ENCODE data around the gene ARSB. TPM values are rescaled to one million over a fixed set of nuclear protein-coding genes. Genes with fewer than 3 reads are reported as not detected.

Gene ARSB
- total RNA-seq, 1 donor from 2014 or later = 19.3 TPM

DNA sequence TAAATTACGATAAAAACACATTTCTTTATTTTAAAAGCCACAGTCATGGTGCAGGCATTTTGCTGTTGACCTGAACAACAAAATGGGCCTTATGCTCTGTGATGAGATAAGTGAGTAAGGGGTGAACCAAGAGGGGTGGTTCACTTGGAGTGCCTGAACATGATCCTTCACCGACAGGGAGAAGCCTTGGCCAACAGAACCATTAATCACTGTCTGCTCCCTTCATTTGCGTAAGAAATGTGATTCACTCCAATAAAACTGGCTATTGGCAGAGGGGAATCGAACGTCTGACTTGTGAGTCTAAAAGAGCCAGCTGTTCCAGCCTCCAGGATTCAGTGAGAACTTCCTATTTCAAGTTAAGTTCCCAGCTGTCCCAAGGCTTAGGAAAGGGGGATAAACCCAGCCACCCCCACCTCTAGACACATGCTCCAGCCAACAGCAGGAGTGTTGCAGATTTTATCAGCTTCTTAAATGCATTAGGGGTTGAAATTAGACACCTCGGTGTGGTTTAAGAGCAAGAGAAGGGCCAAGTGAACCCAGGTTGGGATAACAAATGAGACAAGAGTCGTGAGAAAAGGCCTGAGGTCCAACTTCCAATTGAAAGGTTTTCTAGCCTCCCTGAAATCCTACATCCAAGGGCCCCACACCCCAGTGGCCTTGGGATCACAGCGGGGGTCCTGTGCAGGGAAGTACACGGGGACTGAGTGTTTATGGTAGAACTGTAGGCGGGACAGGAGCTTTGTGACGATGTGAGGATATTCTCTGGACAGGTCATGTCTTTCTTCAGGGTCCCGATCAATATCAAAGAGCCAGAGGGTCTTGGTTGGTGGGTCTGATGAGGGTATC lies 205.1 kb downstream of the ARSB start:
- Mint-ChIP-seq H3K27me3 (ENCODE audit: unreplicated experiment) (no peaks in the 10 kb centered on the region), H3K4me1 (ENCODE audit: unreplicated experiment) (no peaks in the 10 kb centered on the region), H3K36me3 (ENCODE audit: low read depth, unreplicated experiment) (peaks cover 15% of the 10 kb centered on the region), H3K27ac (ENCODE audit: unreplicated experiment) (no peak overlapping the region), H3K9me3 (ENCODE audit: unreplicated experiment) (no peaks in the 10 kb centered on the region), H3K4me3 (ENCODE audit: unreplicated experiment) (no peak overlapping the region)
- TF ChIP-seq, protein P1, sequence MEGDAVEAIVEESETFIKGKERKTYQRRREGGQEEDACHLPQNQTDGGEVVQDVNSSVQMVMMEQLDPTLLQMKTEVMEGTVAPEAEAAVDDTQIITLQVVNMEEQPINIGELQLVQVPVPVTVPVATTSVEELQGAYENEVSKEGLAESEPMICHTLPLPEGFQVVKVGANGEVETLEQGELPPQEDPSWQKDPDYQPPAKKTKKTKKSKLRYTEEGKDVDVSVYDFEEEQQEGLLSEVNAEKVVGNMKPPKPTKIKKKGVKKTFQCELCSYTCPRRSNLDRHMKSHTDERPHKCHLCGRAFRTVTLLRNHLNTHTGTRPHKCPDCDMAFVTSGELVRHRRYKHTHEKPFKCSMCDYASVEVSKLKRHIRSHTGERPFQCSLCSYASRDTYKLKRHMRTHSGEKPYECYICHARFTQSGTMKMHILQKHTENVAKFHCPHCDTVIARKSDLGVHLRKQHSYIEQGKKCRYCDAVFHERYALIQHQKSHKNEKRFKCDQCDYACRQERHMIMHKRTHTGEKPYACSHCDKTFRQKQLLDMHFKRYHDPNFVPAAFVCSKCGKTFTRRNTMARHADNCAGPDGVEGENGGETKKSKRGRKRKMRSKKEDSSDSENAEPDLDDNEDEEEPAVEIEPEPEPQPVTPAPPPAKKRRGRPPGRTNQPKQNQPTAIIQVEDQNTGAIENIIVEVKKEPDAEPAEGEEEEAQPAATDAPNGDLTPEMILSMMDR (IDR thresholded peaks at IDR 0.05; ENCODE audit: unreplicated experiment) = no peak
- no peak for DNase-seq (ENCODE audit: low spot score)

DNA sequence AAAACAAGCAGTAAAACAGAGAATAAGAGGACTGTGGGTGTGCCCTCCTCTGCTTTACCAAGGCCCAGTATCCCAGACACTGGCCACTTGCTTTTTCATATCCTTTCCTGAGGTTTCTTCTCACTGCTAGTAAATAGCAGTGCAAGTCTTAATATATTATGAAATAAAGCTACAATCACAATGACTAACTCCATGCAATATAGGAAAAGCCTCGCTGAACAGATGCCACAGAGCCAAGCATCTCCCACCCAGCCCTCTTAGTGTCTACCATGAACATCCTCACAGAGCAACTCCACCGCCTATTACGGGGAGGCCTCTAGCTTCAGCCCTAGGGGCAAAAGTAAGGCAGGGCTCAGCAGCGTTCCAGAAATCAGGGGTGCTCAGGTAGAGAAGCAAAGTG lies 205.8 kb downstream of the ARSB start:
- Mint-ChIP-seq H3K27ac (ENCODE audit: unreplicated experiment) (no peak overlapping the region), H3K36me3 (ENCODE audit: low read depth, unreplicated experiment) (peaks cover 15% of the 10 kb centered on the region), H3K27me3 (ENCODE audit: unreplicated experiment) (no peaks in the 10 kb centered on the region), H3K9me3 (ENCODE audit: unreplicated experiment) (no peaks in the 10 kb centered on the region), H3K4me1 (ENCODE audit: unreplicated experiment) (no peaks in the 10 kb centered on the region), H3K4me3 (ENCODE audit: unreplicated experiment) (no peak overlapping the region)
- DNase-seq (ENCODE audit: low spot score) = no peak
- TF ChIP-seq, protein P1 (IDR thresholded peaks at IDR 0.05; ENCODE audit: unreplicated experiment) = no peak

DNA sequence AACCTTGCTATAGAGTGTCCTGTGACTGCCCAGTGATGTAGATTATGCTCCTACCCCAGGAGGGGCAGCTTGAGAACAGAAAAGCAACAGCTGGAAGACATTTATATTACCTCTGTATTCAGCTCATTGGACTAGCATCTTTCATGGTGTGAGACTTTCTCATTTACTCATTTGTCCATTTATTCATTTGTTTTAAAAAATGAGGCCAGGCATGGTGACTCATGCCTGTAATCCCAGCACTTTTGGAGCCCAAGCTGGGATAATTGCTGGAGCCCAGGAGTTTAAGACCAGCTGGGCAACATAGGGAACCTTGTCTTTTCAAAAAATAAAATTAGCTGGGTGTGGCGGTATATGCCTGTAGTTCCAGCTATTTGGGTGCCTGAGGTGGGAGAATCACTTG lies 206.6 kb downstream of the ARSB start:
- TF ChIP-seq, protein P1 (IDR thresholded peaks at IDR 0.05; ENCODE audit: unreplicated experiment) = no peak
- H3K27ac Mint-ChIP-seq (ENCODE audit: unreplicated experiment) = no peak overlapping the region
- peaks cover 3% of the 10 kb centered on the region for H3K4me1 Mint-ChIP-seq (ENCODE audit: unreplicated experiment)
- H3K27me3 Mint-ChIP-seq (ENCODE audit: unreplicated experiment) = no peaks in the 10 kb centered on the region
- H3K9me3 Mint-ChIP-seq (ENCODE audit: unreplicated experiment) = no peaks in the 10 kb centered on the region
- no peak for DNase-seq (ENCODE audit: low spot score)
- no peak overlapping the region for H3K4me3 Mint-ChIP-seq (ENCODE audit: unreplicated experiment)
- peaks cover 14% of the 10 kb centered on the region for H3K36me3 Mint-ChIP-seq (ENCODE audit: low read depth, unreplicated experiment)

DNA sequence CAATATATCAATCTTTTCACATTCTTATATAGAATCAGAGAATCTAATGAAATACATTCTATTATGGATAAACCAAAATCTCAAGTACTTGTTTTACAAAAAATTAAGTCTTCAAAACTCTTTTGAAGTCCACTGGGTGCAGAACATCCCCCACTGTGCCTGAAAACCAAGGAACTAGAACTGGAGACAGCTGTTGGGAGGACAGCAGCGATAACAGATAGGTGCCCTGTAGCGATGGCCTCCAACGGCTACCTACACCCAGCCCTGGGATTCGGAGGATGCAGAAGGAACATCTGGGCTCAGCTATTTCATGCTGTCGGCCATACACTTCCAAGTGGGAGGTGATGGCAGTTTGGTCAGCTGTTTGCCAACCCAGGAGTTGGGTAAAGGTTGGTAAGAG lies 207.2 kb downstream of the ARSB start:
- TF ChIP-seq, protein P1 (IDR thresholded peaks at IDR 0.05; ENCODE audit: unreplicated experiment) = no peak
- H3K9me3 Mint-ChIP-seq (ENCODE audit: unreplicated experiment) = no peaks in the 10 kb centered on the region
- peaks cover 5% of the 10 kb centered on the region for H3K4me1 Mint-ChIP-seq (ENCODE audit: unreplicated experiment)
- DNase-seq (ENCODE audit: low spot score) = no peak
- no peaks in the 10 kb centered on the region for H3K27me3 Mint-ChIP-seq (ENCODE audit: unreplicated experiment)
- H3K36me3 Mint-ChIP-seq (ENCODE audit: low read depth, unreplicated experiment) = peaks cover 15% of the 10 kb centered on the region
- no peak overlapping the region for H3K27ac Mint-ChIP-seq (ENCODE audit: unreplicated experiment)
- H3K4me3 Mint-ChIP-seq (ENCODE audit: unreplicated experiment) = no peak overlapping the region

DNA sequence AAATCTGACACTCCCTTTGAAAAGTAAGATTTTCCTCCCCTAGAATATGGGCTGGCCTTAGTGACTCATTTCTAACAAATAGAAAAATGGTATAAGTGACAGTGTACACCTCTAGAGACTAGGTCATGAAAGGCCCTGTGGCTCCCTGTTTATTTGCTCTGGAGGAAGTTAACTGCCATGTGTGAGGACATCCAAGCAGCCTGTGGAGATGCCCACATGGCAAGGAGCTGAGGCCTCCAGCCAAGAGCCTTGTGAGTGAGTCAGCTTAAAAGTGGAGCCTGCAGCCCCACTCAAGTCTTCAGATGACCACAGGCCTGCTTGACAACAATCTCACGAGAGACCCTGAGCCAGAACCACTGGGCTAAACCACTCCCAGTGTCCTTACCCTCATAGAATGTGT lies 208.5 kb downstream of the ARSB start:
- peaks cover 7% of the 10 kb centered on the region for H3K4me1 Mint-ChIP-seq (ENCODE audit: unreplicated experiment)
- H3K36me3 Mint-ChIP-seq (ENCODE audit: low read depth, unreplicated experiment) = peaks cover 15% of the 10 kb centered on the region
- H3K27ac Mint-ChIP-seq (ENCODE audit: unreplicated experiment) = no peak overlapping the region

More for the DNA sequence above, 208.5 kb downstream of the ARSB start:
- no peak overlapping the region for H3K4me3 Mint-ChIP-seq (ENCODE audit: unreplicated experiment)
- no peak for DNase-seq (ENCODE audit: low spot score)
- H3K9me3 Mint-ChIP-seq (ENCODE audit: unreplicated experiment) = no peaks in the 10 kb centered on the region
- H3K27me3 Mint-ChIP-seq (ENCODE audit: unreplicated experiment) = no peaks in the 10 kb centered on the region
- TF ChIP-seq, protein P1 (IDR thresholded peaks at IDR 0.05; ENCODE audit: unreplicated experiment) = no peak
